HepG2 (cell line): ENCODE data around the gene SP6. TPM values are rescaled to one million over a fixed set of nuclear protein-coding genes. Genes with fewer than 3 reads are reported as not detected.
A peak's percentile ranks its signal among the peaks of the same experiment; 100 is the strongest.

Source experiments
- AGO2 ChIP-seq: fragments of 200-400 bp; formaldehyde crosslinking; optimal IDR thresholded peaks from 2 replicates; pipeline ENCODE3; 2017; ENCODE audit warnings: mild to moderate bottlenecking, low read depth, low read length, moderate library complexity
- GABPB1 ChIP-seq: IDR thresholded peaks from 2 replicates; pipeline ENCODE4 v1.6.1; 2016; ENCODE audit warnings: mild to moderate bottlenecking, missing genetic modification reagents, moderate library complexity, missing compliant biosample characterization
- ISL2 ChIP-seq: sonication (generic); formaldehyde crosslinking; IDR thresholded peaks from 2 replicates; pipeline ENCODE4 v1.5.0; 2020; ENCODE audit warnings: missing genetic modification reagents
- KDM6A ChIP-seq: IDR thresholded peaks from 2 replicates; pipeline ENCODE4 v1.6.1; 2016; ENCODE audit warnings: low read depth
- MAFF ChIP-seq: IDR thresholded peaks from 2 replicates; pipeline ENCODE4 v1.6.1; 2011; ENCODE audit warnings: low read depth, low read length, improper control_type of control experiment
- MAFK ChIP-seq, 2 experiments: IDR thresholded peaks in 1 of 2; conservative IDR thresholded peaks in 1 of 2; 2 replicates each; pipeline ENCODE4 v1.6.1; 2011; ENCODE audit warnings: improper control_type of control experiment in 2 of 2, low read length in 2 of 2
- MBNL3 ChIP-seq: fragments of 250-450 bp; sonication (Bioruptor Pico); conservative IDR thresholded peaks from 2 replicates; pipeline ENCODE4 v1.8.0; 2022; ENCODE audit warnings: mild to moderate bottlenecking, inconsistent platforms
- MTA3 ChIP-seq: sonication (generic); formaldehyde crosslinking; IDR thresholded peaks from 2 replicates; pipeline ENCODE4 v1.4.0; 2020; ENCODE audit warnings: missing genetic modification reagents
- NCOA5 ChIP-seq: sonication (generic); formaldehyde crosslinking; IDR thresholded peaks from 2 replicates; pipeline ENCODE4 v1.4.0; 2020; ENCODE audit warnings: missing genetic modification reagents
- ONECUT2 ChIP-seq: sonication (generic); formaldehyde crosslinking; IDR thresholded peaks from 2 replicates; pipeline ENCODE4 v1.4.0; 2020; ENCODE audit warnings: missing genetic modification reagents
- PRMT3 ChIP-seq: sonication (generic); formaldehyde crosslinking; IDR thresholded peaks from 2 replicates; pipeline ENCODE4 v1.8.1; 2022; ENCODE audit warnings: low read depth, mild to moderate bottlenecking, moderate library complexity, missing genetic modification reagents, borderline replicate concordance
- SMARCE1 ChIP-seq: fragments of 450-650 bp; IDR thresholded peaks from 2 replicates; pipeline ENCODE4 v1.6.1; 2017; ENCODE audit warnings: borderline replicate concordance
- ZFP36 ChIP-seq: fragments of 150-350 bp; IDR thresholded peaks from 2 replicates; pipeline ENCODE4 v1.6.1; 2018; ENCODE audit warnings: borderline replicate concordance, low read length, low read depth; ENCODE audit not compliant: partially characterized antibody
- ZFP36L1 ChIP-seq: sonication (generic); formaldehyde crosslinking; IDR thresholded peaks from 2 replicates; pipeline ENCODE4 v1.8.0; 2022; ENCODE audit warnings: mild to moderate bottlenecking, missing genetic modification reagents, moderate library complexity
- ZNF549 ChIP-seq: sonication (generic); formaldehyde crosslinking; IDR thresholded peaks from 2 replicates; pipeline ENCODE4 v1.5.0; 2020; ENCODE audit warnings: missing genetic modification reagents
- ZNF569 ChIP-seq: sonication (generic); formaldehyde crosslinking; IDR thresholded peaks from 2 replicates; pipeline ENCODE4 v1.5.0; 2020; ENCODE audit warnings: mild to moderate bottlenecking, missing genetic modification reagents, moderate library complexity, borderline replicate concordance
- ZNF773 ChIP-seq: sonication (generic); formaldehyde crosslinking; IDR thresholded peaks from 2 replicates; pipeline ENCODE4 v1.4.0; 2020; ENCODE audit warnings: missing genetic modification reagents, borderline replicate concordance
- ZSCAN12 ChIP-seq: sonication (generic); formaldehyde crosslinking; IDR thresholded peaks from 2 replicates; pipeline ENCODE4 v1.9.0; 2021; ENCODE audit warnings: mild to moderate bottlenecking, missing genetic modification reagents
- polyA plus RNA-seq, 8 experiments: library from polyadenylated mRNA; depleted of rRNA in 3 of 8; stranded (reverse) in 7 of 8; unstranded in 1 of 8; fragments of >200 nt; fragmentation: Illumina TruSeq in 4 of 8; extraction: Trizol in 4 of 8; gene quantifications; 2 replicates each; pipeline versions ENCODE4 v1.2.1 to v1.2.3, GENCODE V29; 2011 to 2016; ENCODE audit warnings: low read depth in 4 of 8, missing spikeins in 1 of 8, mixed read lengths in 1 of 8; ENCODE audit not compliant: insufficient read depth in 1 of 8
- total RNA-seq, 5 experiments: library from RNA; depleted of rRNA; stranded (reverse); fragments of >200 nt; fragmentation: Illumina TruSeq; extraction: Trizol; gene quantifications; 2 replicates each; pipeline ENCODE4 v1.2.3, GENCODE V29; 2016; ENCODE audit warnings: low read depth in 1 of 5
- TF ChIP-seq, protein P1 (sequence below): sonication (generic); formaldehyde crosslinking; IDR thresholded peaks from 2 replicates; pipeline ENCODE4 v1.4.0; 2020; ENCODE audit warnings: missing genetic modification reagents
- TF ChIP-seq, protein P2 (sequence below): IDR thresholded peaks from 2 replicates; pipeline ENCODE4 v1.6.1; 2018; ENCODE audit warnings: missing genetic modification reagents, mild to moderate bottlenecking, missing compliant biosample characterization

SP6 gene
- total and polyA plus RNA-seq, 2 of the 13 experiments (the other 11 are each of a cell fraction or from before 2014, with no cell fraction given), result 0.07 TPM

GRCh38 chr17:47895347-47895855, 44.4 kb upstream of the SP6 start (continued):
- no peak for TF ChIP-seq AGO2
- no peak for TF ChIP-seq ONECUT2
- TF ChIP-seq PRMT3, result no peak
- TF ChIP-seq ZFP36, result no peak
- TF ChIP-seq ZFP36L1, result no peak
- TF ChIP-seq MBNL3, result no peak
- TF ChIP-seq KDM6A (CRISPR knock-in tag), result peak; percentile 38; the same call in 1 of the 2 replicates
- TF ChIP-seq SMARCE1, result no peak
- TF ChIP-seq ISL2 (CRISPR knock-in tag), result peak; percentile 44; the same call in 1 of the 2 replicates
- TF ChIP-seq, protein P1, sequence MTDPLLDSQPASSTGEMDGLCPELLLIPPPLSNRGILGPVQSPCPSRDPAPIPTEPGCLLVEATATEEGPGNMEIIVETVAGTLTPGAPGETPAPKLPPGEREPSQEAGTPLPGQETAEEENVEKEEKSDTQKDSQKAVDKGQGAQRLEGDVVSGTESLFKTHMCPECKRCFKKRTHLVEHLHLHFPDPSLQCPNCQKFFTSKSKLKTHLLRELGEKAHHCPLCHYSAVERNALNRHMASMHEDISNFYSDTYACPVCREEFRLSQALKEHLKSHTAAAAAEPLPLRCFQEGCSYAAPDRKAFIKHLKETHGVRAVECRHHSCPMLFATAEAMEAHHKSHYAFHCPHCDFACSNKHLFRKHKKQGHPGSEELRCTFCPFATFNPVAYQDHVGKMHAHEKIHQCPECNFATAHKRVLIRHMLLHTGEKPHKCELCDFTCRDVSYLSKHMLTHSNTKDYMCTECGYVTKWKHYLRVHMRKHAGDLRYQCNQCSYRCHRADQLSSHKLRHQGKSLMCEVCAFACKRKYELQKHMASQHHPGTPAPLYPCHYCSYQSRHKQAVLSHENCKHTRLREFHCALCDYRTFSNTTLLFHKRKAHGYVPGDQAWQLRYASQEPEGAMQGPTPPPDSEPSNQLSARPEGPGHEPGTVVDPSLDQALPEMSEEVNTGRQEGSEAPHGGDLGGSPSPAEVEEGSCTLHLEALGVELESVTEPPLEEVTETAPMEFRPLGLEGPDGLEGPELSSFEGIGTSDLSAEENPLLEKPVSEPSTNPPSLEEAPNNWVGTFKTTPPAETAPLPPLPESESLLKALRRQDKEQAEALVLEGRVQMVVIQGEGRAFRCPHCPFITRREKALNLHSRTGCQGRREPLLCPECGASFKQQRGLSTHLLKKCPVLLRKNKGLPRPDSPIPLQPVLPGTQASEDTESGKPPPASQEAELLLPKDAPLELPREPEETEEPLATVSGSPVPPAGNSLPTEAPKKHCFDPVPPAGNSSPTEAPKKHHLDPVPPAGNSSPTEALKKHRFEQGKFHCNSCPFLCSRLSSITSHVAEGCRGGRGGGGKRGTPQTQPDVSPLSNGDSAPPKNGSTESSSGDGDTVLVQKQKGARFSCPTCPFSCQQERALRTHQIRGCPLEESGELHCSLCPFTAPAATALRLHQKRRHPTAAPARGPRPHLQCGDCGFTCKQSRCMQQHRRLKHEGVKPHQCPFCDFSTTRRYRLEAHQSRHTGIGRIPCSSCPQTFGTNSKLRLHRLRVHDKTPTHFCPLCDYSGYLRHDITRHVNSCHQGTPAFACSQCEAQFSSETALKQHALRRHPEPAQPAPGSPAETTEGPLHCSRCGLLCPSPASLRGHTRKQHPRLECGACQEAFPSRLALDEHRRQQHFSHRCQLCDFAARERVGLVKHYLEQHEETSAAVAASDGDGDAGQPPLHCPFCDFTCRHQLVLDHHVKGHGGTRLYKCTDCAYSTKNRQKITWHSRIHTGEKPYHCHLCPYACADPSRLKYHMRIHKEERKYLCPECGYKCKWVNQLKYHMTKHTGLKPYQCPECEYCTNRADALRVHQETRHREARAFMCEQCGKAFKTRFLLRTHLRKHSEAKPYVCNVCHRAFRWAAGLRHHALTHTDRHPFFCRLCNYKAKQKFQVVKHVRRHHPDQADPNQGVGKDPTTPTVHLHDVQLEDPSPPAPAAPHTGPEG (CRISPR knock-in tag), result no peak
- no peak for TF ChIP-seq MTA3
- TF ChIP-seq MAFF, result no peak
- TF ChIP-seq GABPB1 (CRISPR knock-in tag), result no peak
- TF ChIP-seq ZNF549 (CRISPR knock-in tag), result no peak
- no peak for TF ChIP-seq MAFK (conservative IDR thresholded peaks at IDR 0.05 in 1 of 2, IDR thresholded peaks at IDR 0.05 in 1 of 2; ENCODE audit: low read length in 2 of 2)
- no peak for TF ChIP-seq ZNF773 (CRISPR knock-in tag)
- TF ChIP-seq ZSCAN12 (CRISPR knock-in tag), result peak; percentile 57; the same call in 1 of the 2 replicates
- TF ChIP-seq ZNF569 (CRISPR knock-in tag), result no peak
- TF ChIP-seq, protein P2, sequence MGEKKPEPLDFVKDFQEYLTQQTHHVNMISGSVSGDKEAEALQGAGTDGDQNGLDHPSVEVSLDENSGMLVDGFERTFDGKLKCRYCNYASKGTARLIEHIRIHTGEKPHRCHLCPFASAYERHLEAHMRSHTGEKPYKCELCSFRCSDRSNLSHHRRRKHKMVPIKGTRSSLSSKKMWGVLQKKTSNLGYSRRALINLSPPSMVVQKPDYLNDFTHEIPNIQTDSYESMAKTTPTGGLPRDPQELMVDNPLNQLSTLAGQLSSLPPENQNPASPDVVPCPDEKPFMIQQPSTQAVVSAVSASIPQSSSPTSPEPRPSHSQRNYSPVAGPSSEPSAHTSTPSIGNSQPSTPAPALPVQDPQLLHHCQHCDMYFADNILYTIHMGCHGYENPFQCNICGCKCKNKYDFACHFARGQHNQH (CRISPR knock-in tag), result peak; percentile 63; the same call in 1 of the 2 replicates
- TF ChIP-seq NCOA5 (CRISPR knock-in tag), result no peak
